SU-DHL-6 (cell line): Measurements from ENCODE around the gene FGF6.

Experiments
- CTCF ChIP-seq: fragments of 200-600 bp; sonication (generic); IDR thresholded peaks from one replicate; pipeline ENCODE4 v1.5.1; 2017; ENCODE audit warnings: antibody characterized with exemption, mild to moderate bottlenecking, low read length, moderate library complexity; ENCODE audit not compliant: insufficient read depth, poor library complexity, severe bottlenecking
- EZH2phosphoT487 ChIP-seq: fragments of 200-600 bp; sonication (generic), shearing (Covaris generic); conservative IDR thresholded peaks from 2 replicates; pipeline ENCODE4 v1.6.1; 2018; ENCODE audit warnings: mild to moderate bottlenecking, antibody characterized with exemption, low read length, moderate library complexity, mixed read lengths

GRCh38 chr12:4421590-4422031, 24.0 kb downstream of the FGF6 start:
- no peak for TF ChIP-seq EZH2phosphoT487
- peak; percentile 57 for TF ChIP-seq CTCF
